ENCODE data around the gene SNRPD2. TPM values are rescaled to one million over a fixed set of nuclear protein-coding genes. Genes with fewer than 3 reads are reported as not detected.
A peak's percentile ranks its signal among the peaks of the same experiment; 100 is the strongest.

SNRPD2 gene
- total RNA-seq, 1 experiment from 2014 or later = 631 TPM

DNA sequence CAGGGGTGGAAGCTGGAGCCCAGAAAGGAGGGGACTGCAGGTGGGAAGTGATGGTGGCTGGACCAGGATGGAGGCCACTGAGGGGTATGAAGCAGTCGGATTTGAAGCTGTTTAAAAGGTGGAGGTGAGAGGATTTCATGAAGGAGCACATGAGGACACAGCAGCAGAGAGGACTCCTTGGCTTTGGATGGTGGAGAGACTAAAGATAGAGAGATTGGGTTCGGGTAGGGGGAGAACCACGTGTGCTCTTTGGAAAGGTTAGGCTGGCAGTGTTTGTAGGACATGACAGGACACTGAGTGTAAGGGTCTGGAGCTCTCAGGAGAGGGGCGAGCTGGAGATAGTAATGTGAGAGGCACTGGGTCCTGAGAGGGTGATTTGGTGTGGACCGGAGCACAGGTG lies 8.8 kb downstream of the SNRPD2 start:
- Histone ChIP-seq H2AFZ (ENCODE audit: low read length) (no peak overlapping the region), H3K79me2 (ENCODE audit: low read length) (no peaks in the 10 kb centered on the region), H3K9me2 (replicated peaks; ENCODE audit: low read length) (no peaks in the 10 kb centered on the region), H3K4me2 (ENCODE audit: low read length) (no peak overlapping the region), H3K9ac (ENCODE audit: low read length) (no peak overlapping the region), H4K20me1 (ENCODE audit: low read length) (no peaks in the 10 kb centered on the region), H3K27ac (ENCODE audit: low read length) (no peak overlapping the region), H3F3A (ENCODE audit: low read length, unreplicated experiment) (no peaks in the 10 kb centered on the region), H3K36me3 (ENCODE audit: low read depth, low read length) (peaks cover 10% of the 10 kb centered on the region), H3K4me1 (ENCODE audit: insufficient read depth, low read length) (peaks cover 3% of the 10 kb centered on the region; the same call in 1 of the 2 replicates), H3K9me3 (ENCODE audit: low read length) (no peaks in the 10 kb centered on the region), H3K4me3 (ENCODE audit: low read length) (no peak overlapping the region), H3K27me3 (ENCODE audit: low read length) (no peaks in the 10 kb centered on the region)
- TF ChIP-seq, protein P1, sequence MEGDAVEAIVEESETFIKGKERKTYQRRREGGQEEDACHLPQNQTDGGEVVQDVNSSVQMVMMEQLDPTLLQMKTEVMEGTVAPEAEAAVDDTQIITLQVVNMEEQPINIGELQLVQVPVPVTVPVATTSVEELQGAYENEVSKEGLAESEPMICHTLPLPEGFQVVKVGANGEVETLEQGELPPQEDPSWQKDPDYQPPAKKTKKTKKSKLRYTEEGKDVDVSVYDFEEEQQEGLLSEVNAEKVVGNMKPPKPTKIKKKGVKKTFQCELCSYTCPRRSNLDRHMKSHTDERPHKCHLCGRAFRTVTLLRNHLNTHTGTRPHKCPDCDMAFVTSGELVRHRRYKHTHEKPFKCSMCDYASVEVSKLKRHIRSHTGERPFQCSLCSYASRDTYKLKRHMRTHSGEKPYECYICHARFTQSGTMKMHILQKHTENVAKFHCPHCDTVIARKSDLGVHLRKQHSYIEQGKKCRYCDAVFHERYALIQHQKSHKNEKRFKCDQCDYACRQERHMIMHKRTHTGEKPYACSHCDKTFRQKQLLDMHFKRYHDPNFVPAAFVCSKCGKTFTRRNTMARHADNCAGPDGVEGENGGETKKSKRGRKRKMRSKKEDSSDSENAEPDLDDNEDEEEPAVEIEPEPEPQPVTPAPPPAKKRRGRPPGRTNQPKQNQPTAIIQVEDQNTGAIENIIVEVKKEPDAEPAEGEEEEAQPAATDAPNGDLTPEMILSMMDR (conservative IDR thresholded peaks at IDR 0.05; ENCODE audit: low read depth, low read length) = no peak
- TF ChIP-seq EZH2 (IDR thresholded peaks at IDR 0.05; ENCODE audit: low read length, unreplicated experiment) = no peak
- no peak for TF ChIP-seq EZH2phosphoT487 (IDR thresholded peaks at IDR 0.05; ENCODE audit: borderline replicate concordance, low read length)
- ChIA-PET POLR2A (ENCODE audit: unreplicated experiment) (no interaction called here), CTCF (no interaction called here)
- no TSS peak for BruUV-seq (replicated peaks)
- DNase-seq = no peak
- no peak for ATAC-seq
- intact Hi-C loops (cut with micrococcal nuclease) = no loop called here

DNA sequence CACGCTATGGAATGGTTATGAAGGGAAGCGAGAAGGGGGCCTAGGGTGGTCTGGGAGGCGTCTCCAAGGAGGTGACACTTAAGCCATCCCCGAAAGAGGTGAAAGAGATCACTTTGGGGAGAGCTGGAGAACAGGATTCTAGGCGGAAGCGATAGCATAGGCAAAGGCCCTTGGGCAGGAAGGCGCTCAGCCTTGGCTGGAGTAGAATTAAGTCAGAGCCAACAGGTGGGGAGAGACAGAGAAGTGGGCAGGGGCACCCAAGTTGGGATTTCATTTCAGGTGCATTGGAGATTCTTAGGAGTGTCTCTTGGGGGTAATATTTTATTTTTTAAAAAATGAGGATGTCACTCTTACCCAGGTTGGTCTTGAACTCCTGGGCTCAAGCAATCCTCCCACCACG lies 9.6 kb downstream of the SNRPD2 start:
- Histone ChIP-seq H3K79me2 (ENCODE audit: low read length) (no peaks in the 10 kb centered on the region), H3K4me1 (ENCODE audit: insufficient read depth, low read length) (peaks cover 7% of the 10 kb centered on the region; the same call in 1 of the 2 replicates), H3K4me3 (ENCODE audit: low read length) (peak overlapping the region; percentile 66; the same call in 1 of the 2 replicates), H3K27ac (ENCODE audit: low read length) (0 out of 2 replicates have a peak overlapping the region, but pooled peaks have one; percentile 30), H3F3A (ENCODE audit: low read length, unreplicated experiment) (no peaks in the 10 kb centered on the region), H3K9ac (ENCODE audit: low read length) (peak overlapping the region; percentile 59; the same call in 1 of the 2 replicates), H3K4me2 (ENCODE audit: low read length) (peak overlapping the region; percentile 87), H3K27me3 (ENCODE audit: low read length) (no peaks in the 10 kb centered on the region), H3K9me3 (ENCODE audit: low read length) (no peaks in the 10 kb centered on the region), H3K9me2 (replicated peaks; ENCODE audit: low read length) (no peaks in the 10 kb centered on the region), H3K36me3 (ENCODE audit: low read depth, low read length) (peaks cover 6% of the 10 kb centered on the region), H4K20me1 (ENCODE audit: low read length) (no peaks in the 10 kb centered on the region), H2AFZ (ENCODE audit: low read length) (peak overlapping the region; percentile 84)
- ChIA-PET POLR2A (ENCODE audit: unreplicated experiment) (no interaction called here), CTCF (no interaction called here)
- ATAC-seq = no peak
- intact Hi-C loops (cut with micrococcal nuclease) = no loop called here
- TF ChIP-seq EZH2 (IDR thresholded peaks at IDR 0.05; ENCODE audit: low read length, unreplicated experiment) (no peak), EZH2phosphoT487 (IDR thresholded peaks at IDR 0.05; ENCODE audit: borderline replicate concordance, low read length) (no peak)
- TF ChIP-seq, protein P1 (conservative IDR thresholded peaks at IDR 0.05; ENCODE audit: low read depth, low read length) = no peak
- no TSS peak for BruUV-seq (replicated peaks)
- DNase-seq = no peak

DNA sequence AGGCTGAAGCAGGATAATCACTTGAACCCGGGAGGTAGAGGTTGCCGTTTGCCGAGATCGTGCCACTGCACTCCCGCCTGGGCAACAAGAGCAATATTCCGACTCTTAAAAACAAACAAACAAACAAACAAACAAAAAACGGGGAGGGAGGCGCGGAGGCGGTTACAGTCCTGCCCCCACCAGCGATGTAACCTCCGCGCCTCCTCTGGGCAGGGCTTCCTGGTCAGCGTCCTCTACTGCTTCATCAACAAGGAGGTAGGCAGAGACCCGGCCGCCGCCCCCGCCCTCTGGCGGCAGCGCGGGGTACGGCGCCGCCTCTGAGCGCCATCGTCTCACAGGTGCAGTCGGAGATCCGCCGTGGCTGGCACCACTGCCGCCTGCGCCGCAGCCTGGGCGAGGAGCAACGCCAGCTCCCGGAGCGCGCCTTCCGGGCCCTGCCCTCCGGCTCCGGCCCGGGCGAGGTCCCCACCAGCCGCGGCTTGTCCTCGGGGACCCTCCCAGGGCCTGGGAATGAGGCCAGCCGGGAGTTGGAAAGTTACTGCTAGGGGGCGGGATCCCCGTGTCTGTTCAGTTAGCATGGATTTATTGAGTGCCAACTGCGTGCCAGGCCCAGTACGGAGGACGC lies 10.2 kb downstream of the SNRPD2 start:
- H3K9ac ChIP-seq (ENCODE audit: low read length) = peak overlapping the region; percentile 59
- POLR2A ChIA-PET (ENCODE audit: unreplicated experiment) = no interaction called here
- no peaks in the 10 kb centered on the region for H3K27me3 ChIP-seq (ENCODE audit: low read length)

More for the DNA sequence above, 10.2 kb downstream of the SNRPD2 start:
- Histone ChIP-seq H3K9me2 (replicated peaks; ENCODE audit: low read length) (no peaks in the 10 kb centered on the region), H3K9me3 (ENCODE audit: low read length) (no peaks in the 10 kb centered on the region), H3K79me2 (ENCODE audit: low read length) (no peaks in the 10 kb centered on the region), H3K4me3 (ENCODE audit: low read length) (peak overlapping the region; percentile 66), H3K4me2 (ENCODE audit: low read length) (peak overlapping the region; percentile 87), H3K4me1 (ENCODE audit: insufficient read depth, low read length) (peaks cover 7% of the 10 kb centered on the region; the same call in 1 of the 2 replicates), H2AFZ (ENCODE audit: low read length) (peak overlapping the region; percentile 84), H4K20me1 (ENCODE audit: low read length) (no peaks in the 10 kb centered on the region), H3F3A (ENCODE audit: low read length, unreplicated experiment) (no peaks in the 10 kb centered on the region), H3K36me3 (ENCODE audit: low read depth, low read length) (peaks cover 4% of the 10 kb centered on the region; the same call in 1 of the 2 replicates), H3K27ac (ENCODE audit: low read length) (peak overlapping the region; percentile 30; the same call in 1 of the 2 replicates)
- TF ChIP-seq EZH2phosphoT487 (IDR thresholded peaks at IDR 0.05; ENCODE audit: borderline replicate concordance, low read length) = no peak
- TF ChIP-seq, protein P1 (conservative IDR thresholded peaks at IDR 0.05; ENCODE audit: low read depth, low read length) = peak; percentile 76
- CTCF ChIA-PET = no interaction called here
- ATAC-seq = peak; percentile 79
- intact Hi-C loops (cut with micrococcal nuclease) = no loop called here
- no TSS peak for BruUV-seq (replicated peaks)
- DNase-seq = peak; percentile 90

All from PC-3 (cell line).